GM19099 (cell line): Measurements from ENCODE around the gene CAPN3.

Source experiments
- POLR2A ChIP-seq: IDR thresholded peaks from 3 replicates; pipeline ENCODE4 v1.6.1; 2011; ENCODE audit warnings: low read depth; ENCODE audit not compliant: insufficient read length; ENCODE audit errors: extremely low read depth

The CAPN3 gene

GRCh38 chr15:42409011-42409410 is 49.7 kb downstream of the CAPN3 start:
- no peak for TF ChIP-seq POLR2A

- no peak for TF ChIP-seq POLR2A
Measured at GRCh38 chr15:42411884-42412283, 52.6 kb downstream of the CAPN3 start.

- TF ChIP-seq POLR2A = no peak
Measured at GRCh38 chr15:42413920-42414319, 54.6 kb downstream of the CAPN3 start.

- TF ChIP-seq POLR2A = no peak
Measured at GRCh38 chr15:42419369-42419768, 60.1 kb downstream of the CAPN3 start.

- TF ChIP-seq POLR2A = no peak
Measured at GRCh38 chr15:42421376-42421775, 62.1 kb downstream of the CAPN3 start.

GRCh38 chr15:42427429-42428223 is 68.3 kb downstream of the CAPN3 start:
- TF ChIP-seq POLR2A = no peak

GRCh38 chr15:42444415-42445063 is 85.2 kb downstream of the CAPN3 start:
- no peak for TF ChIP-seq POLR2A

GRCh38 chr15:42445551-42445950 is 86.2 kb downstream of the CAPN3 start:
- no peak for TF ChIP-seq POLR2A

GRCh38 chr15:42447599-42447998 is 88.3 kb downstream of the CAPN3 start:
- TF ChIP-seq POLR2A = no peak

GRCh38 chr15:42448281-42448680 is 89.0 kb downstream of the CAPN3 start:
- no peak for TF ChIP-seq POLR2A

- TF ChIP-seq POLR2A = no peak
Measured at GRCh38 chr15:42449770-42450424, 90.6 kb downstream of the CAPN3 start.

GRCh38 chr15:42450425-42450790 is 91.1 kb downstream of the CAPN3 start:
- no peak for TF ChIP-seq POLR2A

- no peak for TF ChIP-seq POLR2A
Measured at GRCh38 chr15:42453826-42454225, 94.5 kb downstream of the CAPN3 start.

GRCh38 chr15:42456531-42456930 is 97.2 kb downstream of the CAPN3 start:
- TF ChIP-seq POLR2A = no peak

GRCh38 chr15:42456971-42457370 is 97.7 kb downstream of the CAPN3 start:
- TF ChIP-seq POLR2A = no peak
